ENCODE measurements around the gene AOPEP.

AOPEP gene

DNA sequence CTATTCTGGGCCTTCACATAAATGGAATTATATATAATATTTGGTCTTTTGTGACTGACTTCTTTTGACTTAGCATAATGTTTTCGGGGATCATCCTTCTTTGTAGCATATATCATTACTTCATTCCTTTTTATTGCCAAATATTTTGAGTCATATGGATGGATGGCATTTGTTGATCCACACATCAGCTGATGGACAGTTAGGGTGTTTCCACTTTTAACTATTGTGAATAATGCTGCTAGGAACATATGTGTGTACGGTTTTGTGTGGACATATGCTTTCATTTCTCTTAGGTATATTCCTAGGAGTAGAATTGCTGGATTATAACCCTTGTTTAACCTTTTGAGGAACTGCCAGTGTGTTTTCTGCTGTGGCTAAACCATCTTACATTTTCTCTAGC lies 341.4 kb downstream of the AOPEP start:
- no peak for DNase-seq (ENCODE audit: insufficient read length, low spot score)
- no peak for FAIRE-seq

DNA sequence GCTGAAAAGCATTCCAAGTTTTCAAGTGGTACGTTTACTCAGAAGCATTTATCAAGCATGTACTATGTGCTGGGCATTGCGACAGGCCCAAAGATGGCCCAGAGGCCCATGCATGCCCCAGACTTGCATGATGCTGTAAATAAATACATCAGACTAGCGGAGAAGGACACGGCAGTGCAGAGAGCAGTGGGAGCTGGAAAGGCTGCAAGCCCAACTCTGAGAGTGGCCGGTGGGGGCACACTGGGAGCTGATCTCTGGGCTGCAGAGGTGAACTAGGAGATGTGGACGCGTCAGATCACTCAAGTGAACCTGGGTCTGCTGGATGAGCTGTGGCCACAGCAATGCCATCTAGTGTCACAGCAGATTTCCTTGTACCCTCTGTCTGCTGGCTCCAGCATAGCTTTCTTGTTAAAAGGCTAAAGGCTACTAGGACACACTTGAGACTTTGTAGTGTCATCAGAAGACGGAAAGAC lies 344.1 kb downstream of the AOPEP start:
- FAIRE-seq, result no peak
- DNase-seq (ENCODE audit: insufficient read length, low spot score), result no peak

DNA sequence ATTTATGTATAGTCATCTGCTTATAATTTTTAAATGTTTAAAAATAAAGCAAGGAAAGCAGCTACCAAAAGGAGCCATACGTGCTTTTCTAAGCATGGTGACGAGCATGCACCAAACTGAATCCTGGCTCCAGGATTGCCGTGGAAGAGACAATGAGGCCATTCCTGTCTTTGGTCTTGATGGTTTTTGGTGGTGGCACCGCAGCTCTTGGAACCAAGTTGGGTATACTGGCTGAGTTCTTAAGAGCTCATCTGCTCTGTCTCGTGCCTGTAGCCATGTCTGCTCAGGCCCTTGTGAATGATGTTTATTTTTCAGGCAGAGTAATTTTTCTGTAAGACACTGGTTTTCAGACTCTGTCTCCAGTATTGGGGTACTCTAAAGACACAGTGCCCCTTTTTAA lies 345.0 kb downstream of the AOPEP start:
- FAIRE-seq (no peak), DNase-seq (ENCODE audit: insufficient read length, low spot score) (no peak)

DNA sequence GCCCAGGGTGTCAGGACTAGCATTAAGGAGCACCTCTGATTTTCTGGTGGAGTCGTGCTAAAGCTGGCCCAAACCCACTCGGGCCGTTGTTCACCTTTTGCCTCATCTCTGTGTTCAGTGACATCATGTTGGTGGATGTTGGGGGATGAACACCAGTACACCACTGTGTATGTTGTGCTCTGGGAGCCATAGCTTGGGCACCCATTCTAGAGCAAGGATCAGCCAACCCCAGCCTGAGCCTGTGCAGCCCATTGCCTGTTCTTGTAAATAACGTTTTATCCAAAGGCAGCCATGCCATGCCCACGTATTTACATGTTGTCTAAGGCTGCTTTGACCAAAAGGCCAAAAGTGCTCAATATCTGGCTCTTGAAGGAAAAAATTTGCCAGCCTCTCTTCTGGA lies 345.4 kb downstream of the AOPEP start:
- DNase-seq (ENCODE audit: insufficient read length, low spot score) (no peak), FAIRE-seq (no peak)

DNA sequence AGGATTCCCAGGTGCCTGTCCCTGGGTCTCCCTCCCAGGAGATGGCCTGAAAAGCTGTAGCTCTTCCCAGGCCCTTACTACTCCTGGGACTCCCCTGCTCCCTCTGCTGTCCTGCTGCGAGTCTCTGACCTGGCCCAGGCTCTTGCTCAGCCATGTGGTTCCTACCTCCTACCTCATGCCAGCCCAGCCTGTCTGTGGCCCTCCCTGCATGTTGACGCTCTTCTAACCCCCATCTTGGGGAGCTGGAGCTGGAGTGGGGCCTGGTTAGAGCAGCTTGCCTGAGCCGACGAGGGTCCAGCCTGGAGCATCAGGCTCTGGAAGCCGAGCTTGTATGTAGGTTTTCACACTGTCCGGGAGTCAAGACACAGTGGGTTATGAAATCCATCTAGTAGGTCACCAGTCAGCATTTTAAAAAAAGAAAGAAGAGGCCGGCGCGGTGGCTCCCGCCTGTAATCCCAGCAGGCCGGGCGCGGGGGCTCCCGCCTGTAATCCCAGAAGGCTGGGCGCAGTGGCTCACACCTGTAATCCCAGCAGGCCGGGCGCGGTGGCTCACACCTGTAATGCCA lies 346.6 kb downstream of the AOPEP start:
- no peak for FAIRE-seq
- no peak for DNase-seq (ENCODE audit: insufficient read length, low spot score)

DNA sequence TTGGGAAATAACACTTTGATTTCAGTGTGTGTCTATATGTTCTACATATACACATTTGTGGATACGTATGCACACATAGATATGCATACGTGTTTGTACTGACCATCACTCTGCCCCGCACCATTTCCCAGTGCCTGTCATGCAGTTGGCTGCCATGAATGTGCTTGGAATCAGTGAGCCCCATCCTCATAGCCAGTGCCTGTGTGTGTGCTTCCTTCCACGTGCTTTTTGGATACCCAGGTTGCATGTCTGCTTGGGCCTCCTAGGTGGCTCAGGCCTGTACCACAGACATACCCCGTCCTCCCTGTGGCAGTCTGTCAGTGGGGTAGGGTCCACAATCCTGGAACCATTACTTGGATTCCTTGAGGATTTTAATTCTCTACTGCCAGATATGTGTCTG lies 347.4 kb downstream of the AOPEP start:
- no peak for FAIRE-seq
- no peak for DNase-seq (ENCODE audit: insufficient read length, low spot score)

DNA sequence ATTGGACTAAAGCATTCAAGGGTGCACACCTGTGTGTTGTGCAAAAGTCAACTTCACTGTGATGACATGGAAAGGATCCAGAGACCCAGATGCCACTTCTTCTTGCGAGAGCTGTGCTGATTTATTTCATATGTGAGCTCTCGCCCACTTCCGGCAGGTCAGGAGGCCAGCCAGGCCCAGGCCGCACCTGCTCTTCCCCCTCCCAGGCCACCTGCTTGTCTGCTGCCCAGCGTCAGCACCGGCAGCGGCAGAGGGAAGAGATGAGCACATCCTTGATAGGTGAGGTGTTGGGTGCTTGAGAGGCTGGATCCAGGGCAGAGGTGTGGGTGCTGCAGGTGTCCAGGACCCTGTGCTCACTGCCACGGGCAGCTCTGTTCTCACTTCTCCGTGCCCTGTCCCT lies 348.1 kb downstream of the AOPEP start:
- DNase-seq (ENCODE audit: insufficient read length, low spot score) (no peak), FAIRE-seq (no peak)

DNA sequence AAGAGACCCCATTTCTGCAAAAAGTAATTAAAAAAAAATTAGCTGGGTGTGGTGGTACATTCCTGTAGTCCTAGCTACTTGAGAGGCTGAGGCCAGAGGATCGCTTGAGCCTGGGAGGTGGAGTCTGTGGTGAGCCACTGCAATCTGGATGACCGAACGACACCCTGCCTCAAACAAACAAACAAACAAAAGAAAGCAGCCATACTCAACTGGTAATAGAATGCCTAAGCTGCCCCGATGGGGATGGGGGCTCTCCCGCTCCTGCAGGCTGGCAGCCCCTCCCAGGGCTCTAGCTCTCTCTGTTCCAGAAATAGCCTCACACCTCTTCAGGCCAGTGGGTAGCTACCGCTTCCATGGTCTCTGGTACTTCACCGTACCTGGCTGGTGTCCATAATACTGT lies 349.2 kb downstream of the AOPEP start:
- FAIRE-seq (no peak), DNase-seq (ENCODE audit: insufficient read length, low spot score) (no peak)

DNA sequence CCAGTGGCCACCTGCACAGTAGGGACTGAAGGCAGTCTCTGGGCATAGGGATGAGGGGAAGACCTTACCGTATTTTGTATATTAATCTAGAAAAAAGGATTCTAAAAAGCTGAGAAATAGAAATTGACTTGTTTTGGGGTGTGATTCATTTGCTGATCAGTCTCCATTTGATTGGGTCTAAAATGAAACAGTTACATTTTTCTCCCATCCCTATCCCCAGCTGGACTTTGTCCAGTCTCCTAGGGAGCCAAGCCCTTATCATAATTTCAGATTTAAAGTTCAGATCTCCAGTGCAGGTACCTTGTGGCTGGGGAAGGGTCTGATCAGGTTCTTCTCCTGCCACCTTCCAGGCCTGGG lies 350.2 kb downstream of the AOPEP start:
- FAIRE-seq (no peak), DNase-seq (ENCODE audit: insufficient read length, low spot score) (no peak)

DNA sequence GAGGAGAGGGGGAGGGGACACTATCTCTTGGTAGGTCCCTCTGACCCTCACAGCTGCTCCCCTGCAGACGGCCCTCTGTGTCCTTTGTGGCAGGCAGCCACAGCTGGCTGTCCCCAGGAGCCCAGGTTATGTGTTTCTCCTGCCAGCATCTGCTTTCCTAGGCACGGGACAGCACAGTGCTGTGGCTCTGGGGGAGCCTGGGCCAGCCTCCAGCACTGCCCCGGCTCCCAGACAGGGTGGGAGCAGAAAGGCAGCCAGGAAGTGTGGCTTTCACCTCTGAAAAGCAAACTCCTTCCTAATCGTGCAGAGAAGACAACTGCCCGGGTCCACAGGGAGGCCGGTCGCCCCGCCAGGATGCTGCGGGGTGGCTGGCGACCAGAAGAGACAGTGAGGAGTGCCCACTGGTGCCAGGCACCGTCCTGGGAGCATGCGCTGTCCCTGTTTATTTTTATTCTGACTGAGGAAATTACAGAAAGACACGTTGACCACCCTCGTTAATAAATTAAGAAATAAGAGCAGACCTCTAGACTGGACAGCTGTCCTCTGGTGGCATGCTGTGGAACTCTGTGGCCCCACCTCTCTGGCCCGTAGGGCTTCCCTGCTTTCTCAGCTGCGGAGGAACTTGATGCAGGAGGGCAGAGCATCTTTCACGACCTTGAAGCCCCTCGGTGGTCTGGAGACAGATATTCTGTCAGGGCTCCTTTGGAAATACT lies 350.7 kb downstream of the AOPEP start:
- FAIRE-seq, result no peak

DNA sequence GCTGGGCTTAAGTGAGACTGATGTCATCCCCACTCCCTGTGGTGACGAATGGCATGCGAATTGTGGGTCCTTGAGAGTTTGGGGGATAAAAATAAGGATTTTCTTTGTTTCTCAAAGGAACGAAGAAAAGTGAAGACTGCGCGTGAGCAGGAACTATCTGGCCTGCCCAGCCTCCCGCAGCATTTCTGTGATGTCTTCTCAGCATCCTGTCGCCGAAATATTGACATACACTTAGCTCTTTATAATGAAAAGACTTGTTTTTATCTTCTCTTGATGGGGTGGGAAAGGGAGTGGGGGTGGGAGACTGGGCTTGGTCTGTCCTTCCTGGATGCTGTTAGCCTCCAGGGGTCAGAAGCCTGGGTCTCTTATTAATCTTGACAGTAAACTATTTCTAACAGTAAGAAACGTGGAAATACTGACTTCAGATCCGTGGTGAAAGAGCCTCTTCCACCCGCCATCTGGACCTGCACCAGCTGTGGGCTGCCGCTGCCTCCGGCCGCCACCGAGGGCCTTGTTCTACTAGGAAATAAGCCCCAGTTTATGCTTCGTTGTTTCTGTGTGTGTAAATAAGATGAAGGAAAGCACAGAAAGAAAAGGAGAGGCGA lies 351.4 kb downstream of the AOPEP start:
- FAIRE-seq (no peak), DNase-seq (ENCODE audit: insufficient read length, low spot score) (no peak)

More for the DNA sequence above, 350.7 kb downstream of the AOPEP start:
- DNase-seq (ENCODE audit: insufficient read length, low spot score), result no peak

DNA sequence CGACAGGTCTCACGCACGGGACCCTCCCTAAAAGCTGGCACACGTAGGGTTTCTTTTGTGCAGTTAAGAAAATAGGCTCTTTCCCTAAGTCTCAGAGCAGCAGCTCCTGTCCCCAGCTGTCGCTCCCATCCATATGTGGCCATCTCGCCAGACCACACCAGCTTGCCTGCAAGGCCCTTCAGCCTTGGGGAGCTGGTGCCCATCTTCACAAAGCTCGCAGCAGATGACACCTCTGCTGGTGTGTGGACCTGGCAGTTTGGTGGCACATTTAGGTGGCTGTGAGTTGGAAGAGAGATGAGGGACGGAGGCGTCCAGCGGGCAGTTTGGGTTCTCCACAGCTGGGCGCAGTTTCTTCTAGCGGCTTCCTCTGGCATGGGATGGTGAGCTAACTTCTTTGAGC lies 352.0 kb downstream of the AOPEP start:
- DNase-seq (ENCODE audit: insufficient read length, low spot score) (no peak), FAIRE-seq (no peak)

DNA sequence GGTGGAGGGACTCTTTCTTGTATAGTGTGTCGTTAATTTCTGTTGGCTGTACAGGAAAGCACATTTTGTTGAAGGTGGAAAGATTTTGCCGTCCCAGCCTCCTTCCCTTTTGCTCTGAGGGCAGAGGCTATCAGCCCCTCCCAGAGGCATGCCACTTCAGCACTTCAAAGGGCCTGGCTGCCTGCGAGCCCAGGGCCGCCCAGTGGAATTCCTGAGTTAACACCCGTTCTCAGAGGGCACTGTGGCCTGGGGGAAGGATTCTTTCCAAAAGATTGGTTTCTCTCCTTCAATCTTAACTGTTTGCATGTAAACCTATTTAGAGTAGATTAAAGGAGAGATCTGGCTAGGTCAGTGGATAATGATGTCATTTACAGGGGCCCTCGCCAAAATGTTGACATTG lies 352.4 kb downstream of the AOPEP start:
- FAIRE-seq, result no peak
- DNase-seq (ENCODE audit: insufficient read length, low spot score), result no peak

DNA sequence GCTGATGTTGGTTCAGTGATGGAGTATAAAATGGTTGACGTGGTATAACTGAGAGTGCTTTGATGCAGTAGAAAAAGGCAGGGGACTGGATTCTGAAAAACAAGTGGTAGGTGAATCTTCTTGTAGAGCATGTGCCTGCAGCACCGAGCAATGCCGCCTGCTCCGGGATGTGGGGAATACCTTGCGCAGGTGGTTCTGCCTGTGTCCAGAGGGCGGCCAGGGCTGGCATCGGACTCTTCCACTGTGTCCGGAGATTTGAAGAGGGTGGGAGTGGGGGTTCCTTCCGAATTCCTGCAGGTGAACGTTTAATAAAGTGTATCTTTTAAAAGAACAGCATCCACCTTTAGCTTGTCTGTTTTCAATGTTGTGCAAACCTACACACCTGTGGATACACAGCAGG lies 353.0 kb downstream of the AOPEP start:
- DNase-seq (ENCODE audit: insufficient read length, low spot score) (no peak), FAIRE-seq (no peak)

DNA sequence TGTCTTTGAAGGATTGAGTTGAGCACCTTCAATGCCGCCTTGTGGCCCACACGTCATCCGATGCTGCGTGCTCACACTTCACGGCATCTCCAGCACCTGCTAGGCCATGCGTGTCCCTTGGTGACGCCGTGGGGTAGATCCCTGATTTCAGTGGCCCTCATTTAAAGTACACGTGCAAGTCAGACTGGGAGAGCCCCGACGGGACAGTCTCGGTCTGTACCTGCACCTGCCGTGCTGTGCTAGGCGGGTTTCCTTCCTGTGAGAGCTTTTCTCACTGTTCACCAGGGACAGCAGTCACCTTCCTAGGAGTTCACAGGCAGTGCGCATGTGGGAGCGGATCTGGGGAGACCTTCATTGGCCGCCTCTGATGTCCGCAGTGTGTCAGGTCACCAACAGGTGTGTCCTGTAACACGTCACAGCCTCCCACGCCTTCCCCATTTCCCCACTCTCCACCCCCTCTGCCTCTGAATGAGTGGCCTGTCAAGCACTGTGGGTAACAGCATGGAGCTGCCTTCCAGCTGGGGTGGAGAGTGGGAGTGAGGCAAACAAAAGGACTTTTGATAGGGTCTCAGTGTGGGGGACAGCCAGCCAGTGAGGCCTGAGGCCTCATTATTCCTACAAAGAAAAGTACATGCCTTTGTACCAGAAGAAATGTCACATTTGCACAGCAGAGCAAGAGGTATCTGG lies 354.6 kb downstream of the AOPEP start:
- DNase-seq (ENCODE audit: insufficient read length, low spot score) (no peak), FAIRE-seq (no peak)

DNA sequence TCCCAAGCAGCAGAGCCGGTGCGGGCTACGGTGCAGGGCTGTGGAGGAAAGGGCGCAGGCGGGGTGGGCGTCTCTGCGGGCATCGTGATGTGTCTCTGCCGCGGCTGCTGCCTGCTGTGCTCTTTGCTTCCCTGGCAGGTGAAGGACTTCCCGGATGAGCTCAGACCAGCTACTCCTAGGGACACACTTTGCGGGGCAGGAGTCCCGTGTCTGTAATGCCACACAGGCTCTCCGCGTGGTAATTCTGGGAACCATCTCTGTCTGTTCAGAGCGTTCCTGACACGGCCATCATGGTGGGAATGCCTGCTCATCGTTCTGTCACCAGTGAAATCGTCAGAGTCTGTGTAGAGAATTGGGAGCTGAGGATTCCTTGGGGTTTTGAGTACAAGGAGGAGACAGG lies 355.5 kb downstream of the AOPEP start:
- DNase-seq (ENCODE audit: insufficient read length, low spot score) (no peak), FAIRE-seq (no peak)

DNA sequence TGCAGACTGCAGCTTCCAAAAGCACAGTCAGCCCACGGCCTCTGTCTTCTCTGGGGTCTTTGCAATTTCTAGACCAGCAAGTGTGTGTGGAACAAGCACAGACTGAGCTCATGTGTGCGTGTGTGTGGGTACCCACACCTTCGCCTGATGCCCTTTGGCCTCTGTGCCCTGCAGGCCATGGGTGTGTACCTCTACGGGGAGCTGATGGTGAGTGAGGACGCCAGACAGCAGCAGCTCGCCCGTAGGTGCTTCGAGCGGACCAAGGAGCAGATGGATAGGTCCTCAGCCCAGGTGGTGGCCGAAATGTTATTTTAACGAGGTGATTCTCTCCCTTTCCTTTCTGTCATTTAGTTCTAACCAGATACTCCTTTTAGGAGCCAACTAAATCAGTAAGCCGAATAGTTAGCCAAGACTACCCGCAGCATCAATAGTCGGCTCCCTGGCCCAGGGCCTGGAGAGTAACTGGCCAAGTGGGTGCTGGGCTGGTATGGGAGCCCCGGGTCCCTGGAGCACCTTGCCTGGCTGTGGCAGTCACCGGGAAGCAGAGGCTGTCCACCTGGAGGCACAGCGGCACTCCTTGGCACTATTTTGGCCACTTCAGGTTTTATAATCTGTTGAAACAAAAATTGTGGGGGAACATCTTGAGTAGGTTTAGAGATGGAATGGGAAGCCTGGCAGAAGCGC lies 356.0 kb downstream of the AOPEP start:
- FAIRE-seq (no peak), DNase-seq (ENCODE audit: insufficient read length, low spot score) (no peak)

DNA sequence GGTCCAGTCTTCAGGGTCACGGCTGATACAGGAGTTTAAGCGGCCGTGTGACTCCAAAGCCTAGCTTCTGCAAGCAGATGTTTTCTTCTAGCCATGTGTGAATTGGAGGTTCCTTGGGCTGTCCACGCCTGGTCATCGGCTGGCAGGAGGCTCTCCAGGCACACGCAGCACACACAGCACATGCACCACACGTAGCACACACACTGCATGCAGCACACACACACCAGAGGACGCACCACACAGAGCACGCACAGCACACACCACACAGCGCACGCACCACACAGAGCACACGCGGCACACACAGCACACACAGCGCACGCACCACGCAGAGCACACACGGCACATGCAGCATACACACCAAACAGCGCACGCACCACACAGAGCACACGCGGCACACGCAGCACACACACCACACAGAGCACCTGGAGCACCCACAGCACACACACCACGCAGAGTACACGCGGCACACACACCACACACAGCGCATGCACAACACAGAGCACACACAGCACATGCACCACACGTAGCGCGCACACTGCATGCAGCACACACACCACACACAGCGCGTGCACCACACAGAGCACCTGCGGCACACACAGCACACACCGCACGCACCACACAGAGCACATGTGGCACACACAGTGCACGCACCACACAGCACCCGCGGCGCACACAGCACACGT lies 356.7 kb downstream of the AOPEP start:
- no peak for FAIRE-seq
- no peak for DNase-seq (ENCODE audit: insufficient read length, low spot score)

DNA sequence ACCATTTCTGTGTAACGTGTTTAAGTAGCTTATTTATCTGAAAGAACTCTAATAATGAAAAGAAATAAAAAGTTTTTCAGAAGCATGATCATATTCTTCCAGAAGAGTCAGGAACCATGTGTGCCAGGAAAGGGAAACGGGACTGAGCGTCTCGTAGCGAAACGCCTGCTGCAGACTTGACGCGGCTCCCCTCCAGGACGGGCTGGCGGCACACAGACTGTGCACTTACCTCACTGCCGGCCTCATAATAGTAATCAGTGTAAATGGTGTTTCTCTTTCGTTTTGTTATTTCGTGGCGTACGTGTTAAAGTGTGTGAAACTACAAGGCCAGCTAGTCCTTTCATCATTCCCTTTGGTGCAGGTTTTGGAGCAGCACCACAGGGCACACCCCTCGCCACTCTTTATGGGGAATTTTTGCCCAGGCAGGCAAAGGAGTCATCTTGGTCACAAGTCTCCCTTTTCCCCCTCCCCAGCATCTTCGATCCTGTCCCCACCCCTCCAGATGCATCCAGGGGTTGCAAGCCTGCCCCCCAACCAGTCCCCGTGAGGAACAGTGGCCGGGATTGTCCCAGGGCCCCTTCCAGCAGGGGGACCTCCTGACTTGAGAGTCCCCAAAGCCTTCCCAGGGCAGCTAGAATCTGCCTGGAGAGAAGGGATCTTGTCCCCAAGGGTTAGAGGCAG lies 357.9 kb downstream of the AOPEP start:
- FAIRE-seq, result no peak
- no peak for DNase-seq (ENCODE audit: insufficient read length, low spot score)
